ENCODE measurements around the gene ELP2. TPM values are rescaled to one million over a fixed set of nuclear protein-coding genes. Genes with fewer than 3 reads are reported as not detected.

Gene ELP2
- total RNA-seq, 1 donor = 125 TPM

DNA sequence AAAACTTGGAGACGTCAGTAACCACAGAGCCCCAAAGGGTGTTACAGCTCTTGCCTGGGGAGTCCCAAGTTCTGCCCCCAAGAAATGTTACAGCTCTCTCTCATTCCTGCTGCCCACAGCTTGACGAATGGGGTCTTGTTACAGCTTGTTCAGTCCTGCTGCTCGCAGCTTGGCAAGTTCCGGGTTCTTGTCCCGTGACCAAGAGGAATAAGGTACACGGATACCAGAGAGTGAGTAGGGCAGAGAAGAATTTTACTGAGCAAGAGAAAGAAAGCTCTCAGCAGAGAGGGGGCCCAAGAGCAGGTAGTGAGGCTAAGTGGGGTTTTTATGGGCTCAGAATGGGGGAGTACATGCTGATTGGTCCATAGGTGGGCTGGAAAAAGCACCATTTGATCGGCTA lies 27.8 kb upstream of the ELP2 start:
- H2AFZ ChIP-seq (ENCODE audit: low read length) = no peak overlapping the region
- DNase-seq (ENCODE audit: insufficient read length, low spot score, missing footprints) = no peak

DNA sequence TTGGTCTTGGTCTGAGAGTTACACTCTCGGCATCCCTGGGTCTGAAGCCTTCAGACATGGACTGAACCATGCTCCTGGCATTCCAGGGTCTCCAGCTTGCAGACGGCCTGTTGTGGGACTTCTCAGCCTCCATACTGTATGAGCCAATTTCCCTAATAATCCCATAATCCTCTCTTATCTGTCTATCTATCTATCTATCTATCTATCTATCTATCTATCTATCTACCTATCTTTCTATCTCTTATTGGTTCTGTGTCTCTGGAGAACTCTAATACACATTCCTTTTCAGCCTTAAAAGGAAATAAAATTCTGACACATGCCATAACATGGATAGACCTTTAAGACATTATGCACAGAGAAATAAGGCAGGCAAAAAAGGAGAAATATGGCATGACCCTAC lies 24.9 kb upstream of the ELP2 start:
- no peaks in the 10 kb centered on the region for H3K36me3 ChIP-seq (ENCODE audit: insufficient read depth, low read length)
- no peak overlapping the region for H3K4me2 ChIP-seq (ENCODE audit: insufficient read depth, low read length)
- peaks cover 4% of the 10 kb centered on the region for H3K9me3 ChIP-seq (ENCODE audit: low read depth, low read length)
- no peaks in the 10 kb centered on the region for H3K79me2 ChIP-seq (ENCODE audit: insufficient read depth, low read length)
- no peaks in the 10 kb centered on the region for H3K27me3 ChIP-seq (ENCODE audit: insufficient read depth, low read length)
- H3K4me3 ChIP-seq (ENCODE audit: insufficient read depth, low read length) = no peak overlapping the region
- TF ChIP-seq, protein P1, sequence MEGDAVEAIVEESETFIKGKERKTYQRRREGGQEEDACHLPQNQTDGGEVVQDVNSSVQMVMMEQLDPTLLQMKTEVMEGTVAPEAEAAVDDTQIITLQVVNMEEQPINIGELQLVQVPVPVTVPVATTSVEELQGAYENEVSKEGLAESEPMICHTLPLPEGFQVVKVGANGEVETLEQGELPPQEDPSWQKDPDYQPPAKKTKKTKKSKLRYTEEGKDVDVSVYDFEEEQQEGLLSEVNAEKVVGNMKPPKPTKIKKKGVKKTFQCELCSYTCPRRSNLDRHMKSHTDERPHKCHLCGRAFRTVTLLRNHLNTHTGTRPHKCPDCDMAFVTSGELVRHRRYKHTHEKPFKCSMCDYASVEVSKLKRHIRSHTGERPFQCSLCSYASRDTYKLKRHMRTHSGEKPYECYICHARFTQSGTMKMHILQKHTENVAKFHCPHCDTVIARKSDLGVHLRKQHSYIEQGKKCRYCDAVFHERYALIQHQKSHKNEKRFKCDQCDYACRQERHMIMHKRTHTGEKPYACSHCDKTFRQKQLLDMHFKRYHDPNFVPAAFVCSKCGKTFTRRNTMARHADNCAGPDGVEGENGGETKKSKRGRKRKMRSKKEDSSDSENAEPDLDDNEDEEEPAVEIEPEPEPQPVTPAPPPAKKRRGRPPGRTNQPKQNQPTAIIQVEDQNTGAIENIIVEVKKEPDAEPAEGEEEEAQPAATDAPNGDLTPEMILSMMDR (IDR thresholded peaks at IDR 0.05; ENCODE audit: extremely low read depth, low read depth, low read length) = no peak
- no peaks in the 10 kb centered on the region for H4K20me1 ChIP-seq (ENCODE audit: insufficient read depth, low read length)
- DNase-seq (ENCODE audit: insufficient read length, low spot score, missing footprints) = no peak
- no peak overlapping the region for H3K27ac ChIP-seq (ENCODE audit: low read depth, low read length)
- H3K4me1 ChIP-seq (ENCODE audit: insufficient read depth, low read length) = no peaks in the 10 kb centered on the region
- no peak overlapping the region for H2AFZ ChIP-seq (ENCODE audit: low read length)

More for the DNA sequence above, 27.8 kb upstream of the ELP2 start:
- no peak overlapping the region for H3K4me3 ChIP-seq (ENCODE audit: insufficient read depth, low read length)
- TF ChIP-seq, protein P1 (IDR thresholded peaks at IDR 0.05; ENCODE audit: extremely low read depth, low read depth, low read length) = no peak
- H3K4me2 ChIP-seq (ENCODE audit: insufficient read depth, low read length) = no peak overlapping the region
- H3K9me3 ChIP-seq (ENCODE audit: low read depth, low read length) = peaks cover 4% of the 10 kb centered on the region
- H4K20me1 ChIP-seq (ENCODE audit: insufficient read depth, low read length) = no peaks in the 10 kb centered on the region
- H3K79me2 ChIP-seq (ENCODE audit: insufficient read depth, low read length) = no peaks in the 10 kb centered on the region
- H3K27ac ChIP-seq (ENCODE audit: low read depth, low read length) = no peak overlapping the region
- H3K27me3 ChIP-seq (ENCODE audit: insufficient read depth, low read length) = no peaks in the 10 kb centered on the region
- H3K36me3 ChIP-seq (ENCODE audit: insufficient read depth, low read length) = no peaks in the 10 kb centered on the region
- no peaks in the 10 kb centered on the region for H3K4me1 ChIP-seq (ENCODE audit: insufficient read depth, low read length)

DNA sequence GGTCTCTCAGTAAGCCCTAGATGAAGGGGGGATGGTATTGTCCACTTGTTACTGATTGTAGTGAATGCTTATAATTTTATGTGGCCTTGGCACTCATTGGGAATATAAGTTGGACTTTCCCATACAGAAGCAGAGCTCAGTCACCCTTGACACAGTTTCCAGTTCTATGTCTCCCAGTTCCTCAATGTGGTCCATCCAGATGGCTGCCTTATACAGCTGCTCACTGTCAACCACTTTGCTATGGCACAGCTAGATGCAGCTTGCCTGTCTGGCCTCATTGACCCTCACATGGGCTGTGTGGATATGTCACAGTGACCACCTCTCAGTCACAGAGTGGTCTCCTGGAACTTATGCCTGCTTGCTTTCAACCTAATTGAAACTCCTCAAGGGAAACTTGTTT lies 22.2 kb upstream of the ELP2 start:
- Histone ChIP-seq H4K20me1 (ENCODE audit: insufficient read depth, low read length) (no peaks in the 10 kb centered on the region), H2AFZ (ENCODE audit: low read length) (no peak overlapping the region), H3K4me1 (ENCODE audit: insufficient read depth, low read length) (no peaks in the 10 kb centered on the region), H3K79me2 (ENCODE audit: insufficient read depth, low read length) (no peaks in the 10 kb centered on the region), H3K36me3 (ENCODE audit: insufficient read depth, low read length) (peaks cover 18% of the 10 kb centered on the region), H3K9me3 (ENCODE audit: low read depth, low read length) (no peaks in the 10 kb centered on the region), H3K27me3 (ENCODE audit: insufficient read depth, low read length) (no peaks in the 10 kb centered on the region), H3K27ac (ENCODE audit: low read depth, low read length) (no peak overlapping the region), H3K4me2 (ENCODE audit: insufficient read depth, low read length) (no peak overlapping the region), H3K4me3 (ENCODE audit: insufficient read depth, low read length) (no peak overlapping the region)
- TF ChIP-seq, protein P1 (IDR thresholded peaks at IDR 0.05; ENCODE audit: extremely low read depth, low read depth, low read length) = no peak
- no peak for DNase-seq (ENCODE audit: insufficient read length, low spot score, missing footprints)

DNA sequence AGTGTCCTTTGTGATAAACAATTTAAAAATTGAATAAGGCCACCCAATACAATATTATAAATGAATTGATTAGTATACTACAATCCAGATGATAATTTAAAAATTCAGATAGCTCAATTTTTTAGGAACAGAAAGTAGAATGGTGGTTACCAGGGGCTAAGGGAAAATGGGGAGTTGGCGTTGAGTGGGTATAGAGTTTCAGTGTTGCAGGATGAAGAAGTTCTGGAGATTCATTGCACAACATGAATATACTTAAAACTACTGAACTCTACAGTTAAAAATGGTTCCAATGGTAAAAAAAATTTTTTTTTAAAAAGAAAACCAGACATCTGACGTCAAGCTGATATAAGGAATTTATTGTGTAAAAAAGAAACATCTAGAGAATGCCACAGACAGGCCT lies 21.5 kb upstream of the ELP2 start:
- Histone ChIP-seq H3K4me1 (ENCODE audit: insufficient read depth, low read length) (no peaks in the 10 kb centered on the region), H3K27ac (ENCODE audit: low read depth, low read length) (no peak overlapping the region), H3K79me2 (ENCODE audit: insufficient read depth, low read length) (no peaks in the 10 kb centered on the region), H3K27me3 (ENCODE audit: insufficient read depth, low read length) (no peaks in the 10 kb centered on the region), H3K4me2 (ENCODE audit: insufficient read depth, low read length) (no peak overlapping the region), H4K20me1 (ENCODE audit: insufficient read depth, low read length) (no peaks in the 10 kb centered on the region), H3K36me3 (ENCODE audit: insufficient read depth, low read length) (peaks cover 25% of the 10 kb centered on the region), H2AFZ (ENCODE audit: low read length) (no peak overlapping the region), H3K9me3 (ENCODE audit: low read depth, low read length) (no peaks in the 10 kb centered on the region), H3K4me3 (ENCODE audit: insufficient read depth, low read length) (no peak overlapping the region)
- DNase-seq (ENCODE audit: insufficient read length, low spot score, missing footprints) = no peak
- TF ChIP-seq, protein P1 (IDR thresholded peaks at IDR 0.05; ENCODE audit: extremely low read depth, low read depth, low read length) = no peak

All from osteoblast (primary cell).